ENCODE measurements around the gene MGAT5B.
"Not testable (repeated sequence)": the region's sequence is repeated elsewhere in the genome, so short reads cannot be mapped to it uniquely, and the experiment has no call there.

The MGAT5B gene

GRCh38 chr17:76968707-76969597 is 100.7 kb downstream of the MGAT5B start:
- peaks cover 14% of the 10 kb centered on the region for H3K4me1 Mint-ChIP-seq
- H3K27ac Mint-ChIP-seq, result peak overlapping the region; percentile 30
- peak overlapping the region; percentile 82 for H3K4me3 Mint-ChIP-seq
- peaks cover 4% of the 10 kb centered on the region for H3K27me3 Mint-ChIP-seq
- no peaks in the 10 kb centered on the region for H3K36me3 Mint-ChIP-seq
- H3K9me3 Mint-ChIP-seq, result no peaks in the 10 kb centered on the region

GRCh38 chr17:76969598-76970172 is 101.5 kb downstream of the MGAT5B start:
- Mint-ChIP-seq H3K4me1 (peaks cover 14% of the 10 kb centered on the region), H3K27ac (no peak overlapping the region), H3K27me3 (peaks cover 4% of the 10 kb centered on the region), H3K9me3 (no peaks in the 10 kb centered on the region), H3K36me3 (no peaks in the 10 kb centered on the region), H3K4me3 (peak overlapping the region; percentile 82)

GRCh38 chr17:76970228-76970627 is 102.0 kb downstream of the MGAT5B start:
- H3K27ac Mint-ChIP-seq, H3K27me3 Mint-ChIP-seq, H3K9me3 Mint-ChIP-seq, H3K36me3 Mint-ChIP-seq: not testable (repeated sequence)
- H3K4me3 Mint-ChIP-seq, result peak overlapping the region; percentile 82
- peaks cover 14% of the 10 kb centered on the region for H3K4me1 Mint-ChIP-seq

GRCh38 chr17:76972046-76972641 is 103.9 kb downstream of the MGAT5B start:
- H3K4me1 Mint-ChIP-seq, result peaks cover 14% of the 10 kb centered on the region
- peaks cover 4% of the 10 kb centered on the region for H3K27me3 Mint-ChIP-seq
- no peak overlapping the region for H3K4me3 Mint-ChIP-seq
- H3K36me3 Mint-ChIP-seq, result no peaks in the 10 kb centered on the region
- H3K9me3 Mint-ChIP-seq, result peaks cover 5% of the 10 kb centered on the region
- H3K27ac Mint-ChIP-seq, result peak overlapping the region; percentile 12

- H3K36me3 Mint-ChIP-seq, result no peaks in the 10 kb centered on the region
- H3K4me1 Mint-ChIP-seq, result peaks cover 14% of the 10 kb centered on the region
- H3K4me3 Mint-ChIP-seq, result no peak overlapping the region
- no peak overlapping the region for H3K27ac Mint-ChIP-seq
- peaks cover 5% of the 10 kb centered on the region for H3K9me3 Mint-ChIP-seq
- H3K27me3 Mint-ChIP-seq, result peaks cover 4% of the 10 kb centered on the region
These were observed 104.8 kb downstream of the MGAT5B start for GRCh38 chr17:76973040-76973439.

- H3K36me3 Mint-ChIP-seq, result peaks cover 3% of the 10 kb centered on the region
These were observed 106.5 kb downstream of the MGAT5B start for GRCh38 chr17:76974721-76975120.

GRCh38 chr17:76978050-76978449 is 109.8 kb downstream of the MGAT5B start:
- not testable (repeated sequence) for H3K27ac Mint-ChIP-seq, H3K4me3 Mint-ChIP-seq, H3K9me3 Mint-ChIP-seq, H3K36me3 Mint-ChIP-seq, H3K27me3 Mint-ChIP-seq
- peaks cover 14% of the 10 kb centered on the region for H3K4me1 Mint-ChIP-seq

More at GRCh38 chr17:76974721-76975120, 106.5 kb downstream of the MGAT5B start:
- no peak overlapping the region for H3K4me3 Mint-ChIP-seq
- peaks cover 4% of the 10 kb centered on the region for H3K27me3 Mint-ChIP-seq
- peaks cover 5% of the 10 kb centered on the region for H3K9me3 Mint-ChIP-seq
- H3K27ac Mint-ChIP-seq, result no peak overlapping the region
- peaks cover 7% of the 10 kb centered on the region for H3K4me1 Mint-ChIP-seq

- H3K36me3 Mint-ChIP-seq, result peaks cover 3% of the 10 kb centered on the region
- H3K27ac Mint-ChIP-seq, result no peak overlapping the region
- no peaks in the 10 kb centered on the region for H3K9me3 Mint-ChIP-seq
- peaks cover 20% of the 10 kb centered on the region for H3K4me1 Mint-ChIP-seq
- no peaks in the 10 kb centered on the region for H3K27me3 Mint-ChIP-seq
- H3K4me3 Mint-ChIP-seq, result no peak overlapping the region
These were observed 113.5 kb downstream of the MGAT5B start for GRCh38 chr17:76981545-76982295.

- no peaks in the 10 kb centered on the region for H3K27me3 Mint-ChIP-seq
- peak overlapping the region; percentile 26 for H3K4me3 Mint-ChIP-seq
- H3K27ac Mint-ChIP-seq, result peak overlapping the region; percentile 35
- no peaks in the 10 kb centered on the region for H3K9me3 Mint-ChIP-seq
- peaks cover 20% of the 10 kb centered on the region for H3K4me1 Mint-ChIP-seq
- peaks cover 3% of the 10 kb centered on the region for H3K36me3 Mint-ChIP-seq
These were observed 114.3 kb downstream of the MGAT5B start for GRCh38 chr17:76982408-76983074.

- Mint-ChIP-seq H3K36me3 (peaks cover 2% of the 10 kb centered on the region), H3K4me3 (peak overlapping the region; percentile 55), H3K4me1 (peaks cover 20% of the 10 kb centered on the region), H3K9me3 (no peaks in the 10 kb centered on the region), H3K27me3 (no peaks in the 10 kb centered on the region), H3K27ac (peak overlapping the region; percentile 46)
These were observed 115.0 kb downstream of the MGAT5B start for GRCh38 chr17:76983075-76983775.

- Mint-ChIP-seq H3K4me3 (no peak overlapping the region), H3K27ac (no peak overlapping the region), H3K27me3 (no peaks in the 10 kb centered on the region), H3K36me3 (no peaks in the 10 kb centered on the region), H3K4me1 (peaks cover 20% of the 10 kb centered on the region), H3K9me3 (no peaks in the 10 kb centered on the region)
These were observed 118.2 kb downstream of the MGAT5B start for GRCh38 chr17:76986365-76986764.

- H3K4me1 Mint-ChIP-seq, result peaks cover 9% of the 10 kb centered on the region
- H3K9me3 Mint-ChIP-seq, result no peaks in the 10 kb centered on the region
- H3K36me3 Mint-ChIP-seq, result no peaks in the 10 kb centered on the region
- no peak overlapping the region for H3K27ac Mint-ChIP-seq
- H3K4me3 Mint-ChIP-seq, result no peak overlapping the region
- no peaks in the 10 kb centered on the region for H3K27me3 Mint-ChIP-seq
These were observed 119.4 kb downstream of the MGAT5B start for GRCh38 chr17:76987486-76988093.

GRCh38 chr17:76988796-76989195 is 120.6 kb downstream of the MGAT5B start:
- Mint-ChIP-seq H3K4me3 (no peak overlapping the region), H3K4me1 (peaks cover 4% of the 10 kb centered on the region), H3K27me3 (no peaks in the 10 kb centered on the region), H3K9me3 (no peaks in the 10 kb centered on the region), H3K36me3 (no peaks in the 10 kb centered on the region), H3K27ac (no peak overlapping the region)

GRCh38 chr17:76989519-76989918 is 121.3 kb downstream of the MGAT5B start:
- Mint-ChIP-seq H3K9me3 (no peaks in the 10 kb centered on the region), H3K4me3 (no peak overlapping the region), H3K36me3 (no peaks in the 10 kb centered on the region), H3K4me1 (peaks cover 12% of the 10 kb centered on the region), H3K27me3 (no peaks in the 10 kb centered on the region), H3K27ac (no peak overlapping the region)
